HG02970 (cell line): ENCODE results near the gene FRMD4A.
"Not testable (repeated sequence)": the region's sequence is repeated elsewhere in the genome, so short reads cannot be mapped to it uniquely, and the experiment has no call there.

Experiments used
- ATAC-seq: cut with Tn5 transposase; IDR thresholded peaks from one replicate; pipeline ENCODE4 v1.9.1; 2021; ENCODE audit warnings: mild to moderate bottlenecking, moderate library complexity, moderate number of reproducible peaks; ENCODE audit not compliant: unreplicated experiment, low FRiP score

FRMD4A gene

DNA sequence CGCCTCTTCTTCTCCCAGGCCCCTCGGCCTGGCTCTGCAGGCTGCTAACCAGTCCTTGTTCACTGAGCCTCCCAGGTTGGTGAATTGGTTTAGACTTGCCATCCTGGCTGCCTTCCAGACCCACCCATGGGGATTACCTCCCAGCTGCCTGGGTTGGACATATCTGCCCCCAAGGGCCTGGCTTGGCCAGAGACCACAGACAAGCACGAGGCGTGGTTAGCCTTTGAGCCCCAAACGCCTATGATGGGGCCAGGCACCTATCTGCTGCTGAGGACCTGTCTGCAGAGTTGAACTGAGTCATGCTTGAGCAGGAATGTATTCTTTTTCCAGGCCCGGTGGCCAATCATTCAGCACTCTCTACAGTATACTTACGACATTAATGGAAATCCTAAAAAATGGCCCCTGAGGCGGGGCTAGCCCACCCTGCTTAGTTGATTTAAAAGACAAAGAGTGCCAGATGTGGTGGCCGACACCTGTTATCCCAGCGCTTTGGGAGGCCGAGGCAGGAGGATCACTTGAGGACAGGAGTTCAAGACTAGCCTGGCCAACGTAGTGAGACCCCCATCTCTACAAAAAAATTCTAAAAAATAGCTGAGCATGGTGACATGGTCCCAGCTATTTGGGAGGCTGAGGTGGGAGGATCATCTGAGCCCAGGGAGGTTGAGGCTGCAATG is 361.5 kb downstream of the FRMD4A start:
- no peak for ATAC-seq

DNA sequence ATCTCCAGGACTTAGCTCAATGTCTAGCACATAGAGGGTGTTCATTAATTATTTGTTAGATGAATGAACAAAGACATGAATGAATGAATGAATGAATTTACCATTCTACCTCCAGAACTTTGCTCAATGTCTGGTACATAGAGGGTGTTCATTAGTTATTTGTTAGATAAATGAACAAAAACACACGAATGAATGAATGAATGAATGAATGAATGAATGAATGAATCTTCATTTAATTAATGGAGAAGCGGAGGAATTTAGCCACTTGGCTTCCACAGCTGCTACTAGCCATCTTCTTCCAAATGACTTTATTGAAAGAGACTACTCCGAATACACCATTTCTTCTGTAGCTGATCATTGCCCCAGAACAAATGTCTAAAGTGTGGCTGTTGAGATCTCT is 368.9 kb downstream of the FRMD4A start:
- no peak for ATAC-seq

DNA sequence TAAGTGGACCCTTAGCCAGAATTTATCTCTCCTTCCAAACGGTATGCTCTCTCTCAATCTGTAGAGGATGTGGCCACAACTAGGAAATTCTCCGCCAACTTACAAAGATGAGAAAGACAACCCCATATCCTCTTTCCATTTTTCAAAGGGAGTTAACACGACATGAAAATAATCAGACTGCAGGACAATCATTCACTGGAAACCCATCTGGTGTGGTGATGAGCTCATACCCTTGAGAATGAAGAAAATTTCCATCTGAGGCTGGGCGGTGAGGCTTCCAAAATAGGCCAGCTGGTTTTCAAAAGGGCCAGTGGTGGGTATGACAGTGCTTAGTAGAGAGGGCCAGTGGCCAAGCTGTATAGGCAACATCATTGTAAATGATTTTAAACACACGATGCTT is 369.6 kb downstream of the FRMD4A start:
- ATAC-seq, result no peak

DNA sequence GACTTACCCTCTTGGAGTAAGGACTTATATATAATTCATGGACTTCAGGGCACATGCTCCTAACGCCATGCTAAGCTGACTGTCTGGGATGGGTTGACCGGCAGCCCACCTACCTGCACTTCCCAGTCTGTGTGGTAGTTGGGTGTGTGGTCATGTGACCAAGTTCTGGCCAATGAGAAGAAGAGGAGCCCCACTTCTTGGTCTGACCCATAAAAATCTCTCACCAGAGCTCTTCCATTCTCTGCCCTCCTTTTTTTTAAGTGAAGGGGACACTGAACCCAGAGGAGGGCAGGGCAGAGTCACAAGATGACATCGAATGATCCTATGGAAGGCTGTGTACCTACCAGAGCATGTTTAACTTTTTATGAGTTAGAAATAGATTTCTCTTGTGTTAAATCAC is 370.1 kb downstream of the FRMD4A start:
- ATAC-seq, result no peak

DNA sequence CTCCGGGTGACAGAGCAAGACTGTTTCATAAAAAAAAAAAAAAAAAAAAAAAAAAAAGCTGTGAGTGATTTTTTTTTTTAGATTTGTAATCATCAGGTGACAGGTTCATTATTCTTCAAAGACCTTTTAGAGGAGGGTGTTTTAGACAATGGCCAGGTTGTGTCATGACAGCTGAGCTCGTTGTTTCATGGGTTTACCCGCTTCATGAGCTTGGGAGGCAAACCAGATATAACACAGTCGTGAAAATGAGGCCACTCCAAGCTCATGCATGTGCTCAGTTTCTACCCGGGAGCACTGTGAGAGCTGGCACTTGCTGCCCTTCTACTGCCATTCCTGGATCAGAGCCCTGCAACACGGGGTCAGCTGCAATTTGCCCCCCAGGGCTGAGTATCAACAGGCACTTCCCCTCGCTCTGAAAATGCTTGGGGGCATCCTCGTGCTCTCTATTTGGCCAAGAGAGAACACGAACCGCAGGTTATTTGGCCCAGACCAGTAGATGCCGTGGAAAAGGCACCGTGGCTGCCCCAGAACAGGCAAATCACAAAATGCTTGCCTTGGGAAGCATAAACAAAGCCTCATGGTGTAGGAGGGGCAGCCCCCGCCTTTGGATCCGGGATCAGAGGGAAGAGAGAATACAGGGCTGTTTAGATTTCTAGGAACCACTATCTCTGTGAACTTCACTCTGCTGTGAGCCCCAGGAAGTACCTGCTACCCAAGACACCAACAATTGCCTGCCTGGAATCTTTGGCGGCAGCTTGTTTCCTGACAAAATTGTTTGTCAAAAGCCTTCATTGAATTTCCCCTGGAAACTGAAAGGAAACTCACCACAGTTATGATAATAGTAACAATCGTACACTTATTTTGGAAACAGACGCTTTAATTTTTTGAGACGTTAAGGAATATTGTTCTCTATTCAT is 371.0 kb downstream of the FRMD4A start:
- ATAC-seq, result no peak

DNA sequence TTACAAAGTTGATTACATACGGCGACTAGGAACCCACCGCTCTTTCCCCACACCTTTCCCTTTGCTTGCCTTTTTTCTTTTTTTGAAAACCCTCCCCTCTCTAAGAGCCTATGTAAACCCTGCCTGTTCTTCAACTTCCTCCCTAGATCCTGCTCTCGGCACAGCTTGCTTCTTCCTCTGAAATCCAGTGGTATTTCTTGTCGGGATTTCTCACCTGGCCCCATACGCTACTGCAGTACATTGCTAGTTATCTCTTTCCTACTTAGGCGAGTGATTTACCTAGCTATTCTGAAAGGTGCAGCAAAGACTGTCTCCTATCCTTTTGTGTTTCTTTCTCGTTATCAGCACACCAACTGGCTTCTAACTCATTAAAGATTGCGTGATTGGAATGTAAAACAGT is 372.9 kb downstream of the FRMD4A start:
- no peak for ATAC-seq

DNA sequence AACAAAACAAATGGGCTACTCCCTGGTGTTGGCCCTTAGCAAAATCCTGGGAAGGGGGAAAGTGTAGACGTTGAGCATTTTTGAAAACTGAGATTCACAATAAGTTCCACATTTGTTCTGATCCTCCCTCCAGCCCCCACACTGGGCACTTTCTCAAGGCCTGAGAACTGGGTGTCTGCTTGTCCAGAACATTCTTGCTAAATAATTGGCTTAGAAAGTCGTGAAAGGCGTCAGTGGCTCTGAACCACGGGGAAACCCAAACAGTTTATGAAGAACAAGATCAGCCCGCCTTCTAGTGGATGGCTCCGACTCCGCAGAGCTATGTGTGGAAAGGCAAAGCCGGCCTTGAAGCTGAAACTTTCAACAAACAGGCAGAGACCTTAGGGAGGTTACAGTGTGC is 373.9 kb downstream of the FRMD4A start:
- ATAC-seq, result no peak

DNA sequence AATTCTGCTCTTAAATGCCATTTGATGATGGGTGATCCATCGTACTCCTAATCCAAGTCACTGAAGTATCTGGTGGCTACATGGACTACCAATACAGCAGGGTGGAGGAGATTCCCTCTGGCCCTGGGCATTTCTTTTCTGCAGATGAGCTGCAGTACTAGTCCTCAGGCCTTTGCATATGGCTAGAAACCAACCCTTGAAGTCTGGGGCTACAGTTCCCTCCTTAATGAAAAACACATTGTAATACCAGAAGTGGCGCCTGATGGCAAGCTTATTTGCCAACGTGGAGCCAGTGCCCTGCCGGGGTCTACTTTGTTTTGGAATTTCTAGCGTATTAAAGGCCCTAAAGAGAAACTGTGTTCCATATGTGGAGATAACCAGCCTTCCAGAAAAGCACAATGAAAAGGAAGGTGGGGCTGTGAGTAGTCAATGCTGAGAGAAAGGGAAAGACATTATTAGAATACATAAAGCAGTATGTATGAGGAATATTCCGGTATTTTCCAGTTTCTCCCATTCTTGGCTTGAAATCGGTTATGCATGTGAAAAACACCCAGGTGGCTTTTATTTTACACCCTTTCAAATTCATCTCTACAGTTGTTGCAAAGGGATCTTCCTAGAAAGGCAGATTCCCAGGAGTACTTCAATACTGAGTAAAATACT is 375.2 kb downstream of the FRMD4A start:
- ATAC-seq, result no peak

DNA sequence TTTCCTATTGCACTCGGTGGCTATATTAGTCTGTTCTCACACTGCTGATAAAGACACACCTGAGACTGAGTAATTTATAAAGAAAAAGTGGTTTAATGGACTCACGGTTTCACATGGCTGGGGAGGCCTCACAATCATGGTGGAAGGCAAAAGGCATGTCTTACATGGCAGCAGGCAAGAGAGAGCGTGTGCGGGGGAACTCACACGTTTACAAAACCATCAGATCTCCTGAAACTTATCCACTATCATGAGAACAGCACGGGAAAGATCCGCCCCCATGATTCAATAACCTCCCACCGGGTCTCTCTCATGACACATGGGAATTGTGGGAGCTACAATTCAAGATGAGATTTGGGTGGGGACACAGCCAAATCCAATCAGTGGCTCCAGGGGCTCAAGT is 376.5 kb downstream of the FRMD4A start:
- ATAC-seq, result not testable (repeated sequence)

DNA sequence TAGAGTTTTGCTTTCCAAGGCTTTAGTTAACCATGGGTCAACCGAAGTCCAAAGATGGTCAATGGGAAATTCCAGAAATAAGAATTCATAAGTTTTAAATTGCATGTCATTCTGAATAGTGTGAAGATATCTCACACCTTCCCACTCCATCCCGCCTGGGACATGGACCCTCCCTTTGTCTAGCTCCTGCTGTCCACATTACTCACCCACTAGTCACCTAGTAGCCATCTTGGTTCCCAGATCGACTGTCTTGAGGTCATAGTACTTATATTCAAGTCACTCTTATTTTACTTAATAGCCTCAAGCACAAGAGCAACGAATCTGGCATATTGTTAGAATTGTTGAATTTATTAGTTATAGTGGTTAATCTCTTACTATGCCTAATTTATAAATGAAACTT is 377.4 kb downstream of the FRMD4A start:
- no peak for ATAC-seq

DNA sequence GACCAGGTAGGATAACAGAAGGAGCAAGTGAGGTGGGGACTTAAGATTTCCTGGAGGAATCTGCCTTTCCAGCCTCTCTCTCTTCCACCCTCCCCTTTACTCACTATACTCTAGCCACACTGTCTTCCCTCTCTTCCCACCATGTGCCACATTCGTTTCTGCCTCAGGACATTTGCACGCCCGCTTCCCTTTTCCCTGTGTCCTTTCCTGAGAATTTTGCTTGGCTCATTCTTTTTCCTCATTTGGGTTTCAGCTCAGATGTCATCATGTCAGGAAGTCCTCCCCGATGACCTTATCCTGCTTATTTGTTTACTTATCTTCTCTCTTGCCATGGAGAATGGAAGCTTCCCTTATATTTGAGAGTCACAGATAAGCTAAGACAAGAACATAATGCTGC is 380.2 kb downstream of the FRMD4A start:
- no peak for ATAC-seq

DNA sequence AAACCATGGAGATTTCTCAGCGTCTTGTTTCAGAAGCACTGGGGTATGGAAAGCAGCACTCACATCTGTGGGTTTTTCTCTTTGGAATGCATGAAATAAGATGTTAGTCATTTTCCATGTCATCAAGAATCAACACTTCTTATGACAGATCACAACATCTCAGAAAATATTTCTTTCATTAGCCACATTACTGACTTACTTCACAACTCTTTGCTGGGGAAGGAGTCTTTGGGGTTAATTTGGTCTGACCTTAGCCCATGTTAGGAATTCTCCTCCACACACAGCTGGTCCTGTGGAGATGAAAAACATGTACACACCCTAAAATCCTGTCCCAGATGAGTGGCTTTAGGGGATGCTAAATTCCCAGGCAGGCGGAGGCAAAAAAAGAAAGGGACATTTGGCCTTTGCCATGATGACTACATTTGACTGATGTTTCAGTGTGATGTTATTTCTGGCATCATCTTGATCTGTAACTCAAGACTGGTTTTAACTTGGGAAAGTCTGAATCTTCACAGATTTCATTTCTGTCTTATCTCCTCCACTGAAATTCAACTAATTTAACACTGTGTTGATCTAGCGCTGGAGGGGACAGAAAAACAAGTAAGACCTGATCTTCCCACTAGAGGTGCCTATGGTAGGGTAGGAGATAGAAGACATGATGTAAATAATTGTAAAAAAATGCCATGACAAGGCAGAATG is 380.7 kb downstream of the FRMD4A start:
- no peak for ATAC-seq

DNA sequence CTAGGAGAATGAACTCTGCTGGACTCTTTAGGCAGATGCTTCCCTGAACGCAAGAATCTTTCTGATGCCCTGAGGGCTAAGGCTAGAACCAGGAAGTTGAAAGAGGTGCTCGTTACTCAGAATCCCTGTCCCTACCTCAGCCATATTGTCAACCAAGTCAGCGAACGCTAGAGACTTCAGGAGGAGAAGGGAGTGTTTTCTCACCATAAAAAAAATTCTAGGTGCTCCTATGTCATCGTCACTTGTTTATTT is 384.6 kb downstream of the FRMD4A start:
- ATAC-seq, result no peak

DNA sequence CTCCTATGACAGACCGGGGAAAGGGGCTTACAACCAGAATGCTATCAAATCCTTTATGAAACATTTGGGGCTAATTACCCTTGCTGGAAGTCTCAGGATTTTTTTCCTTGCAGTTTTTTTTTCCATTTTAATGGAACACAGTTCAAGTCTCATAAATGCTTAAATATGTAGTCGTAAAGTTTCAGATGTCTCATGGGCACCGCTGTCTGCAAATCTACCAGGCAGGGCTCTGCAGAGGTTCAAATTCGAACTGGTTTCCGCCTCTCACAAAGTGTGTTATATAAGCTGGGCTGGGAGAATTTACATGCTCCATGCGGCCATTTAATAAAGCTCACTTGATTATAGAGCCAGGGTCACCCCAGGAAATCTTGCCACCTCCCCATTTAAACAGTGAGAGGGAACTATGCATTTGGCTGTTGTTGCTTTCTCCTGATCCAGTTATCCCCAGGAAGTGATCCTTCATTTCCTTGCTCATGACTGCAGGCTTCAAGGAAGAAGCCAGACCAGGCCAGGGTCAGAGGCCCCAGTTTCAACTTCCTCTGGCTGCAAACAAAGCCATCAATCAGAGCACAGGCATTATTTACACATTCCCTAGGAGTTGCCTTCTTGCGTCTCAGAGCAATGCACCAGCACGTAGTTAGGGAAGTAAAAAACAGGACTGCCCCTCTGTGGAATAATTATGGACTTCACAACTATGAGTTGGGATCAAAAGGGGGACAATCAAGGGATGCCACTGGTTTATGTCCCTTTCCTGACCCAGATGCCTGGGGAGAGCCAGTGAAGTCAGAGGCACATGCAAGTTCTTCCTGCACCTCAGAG is 385.1 kb downstream of the FRMD4A start:
- ATAC-seq, result no peak

DNA sequence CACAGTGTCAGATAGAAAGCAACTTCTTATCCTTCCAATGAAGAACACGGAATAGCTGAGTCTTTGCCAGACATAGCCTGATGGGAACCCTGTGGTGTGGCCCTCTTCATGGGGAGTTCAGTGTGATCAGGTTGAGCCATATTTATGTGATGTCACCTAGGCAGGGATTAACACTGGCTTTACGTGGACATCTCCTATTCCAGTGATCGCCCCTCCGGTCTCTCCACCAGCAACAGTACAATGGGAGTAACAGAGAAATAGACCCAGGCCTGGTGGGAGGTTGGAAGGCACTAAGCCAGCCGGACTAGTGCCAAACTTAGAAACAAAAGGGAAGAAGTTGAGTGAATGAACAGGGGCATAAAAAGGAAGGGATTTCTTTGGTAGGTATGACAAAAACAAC is 385.9 kb downstream of the FRMD4A start:
- ATAC-seq, result no peak

DNA sequence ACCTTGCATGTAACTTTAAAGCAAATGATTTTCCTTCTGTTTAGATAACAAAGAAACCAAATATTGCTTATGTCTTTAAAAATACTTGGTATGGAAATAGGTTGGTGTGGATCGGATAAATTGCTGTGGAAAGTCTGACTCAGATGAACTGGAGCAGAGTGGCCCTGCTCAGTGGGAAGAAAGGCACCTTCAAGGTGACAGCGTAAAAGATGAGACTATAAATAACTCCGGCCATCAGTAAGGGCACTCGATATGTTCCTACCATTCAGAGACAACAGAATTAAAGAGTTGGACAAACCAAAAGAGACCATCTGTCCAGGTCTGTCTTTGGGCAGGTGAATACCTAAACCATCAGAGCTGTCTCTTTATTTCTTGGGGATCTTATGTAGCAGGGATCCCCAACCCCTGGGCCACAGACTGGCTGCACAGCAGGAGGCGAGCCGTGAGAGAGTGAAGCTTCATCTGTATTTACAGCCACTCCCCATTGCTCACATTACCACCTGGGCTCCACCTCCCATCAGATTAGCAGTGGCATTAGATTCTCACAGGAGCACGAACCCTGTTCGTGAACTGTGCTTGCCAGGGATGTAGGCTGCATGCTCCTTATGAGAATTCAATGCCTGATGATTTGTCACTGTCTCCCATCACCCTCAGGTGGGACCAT is 386.9 kb downstream of the FRMD4A start:
- no peak for ATAC-seq

DNA sequence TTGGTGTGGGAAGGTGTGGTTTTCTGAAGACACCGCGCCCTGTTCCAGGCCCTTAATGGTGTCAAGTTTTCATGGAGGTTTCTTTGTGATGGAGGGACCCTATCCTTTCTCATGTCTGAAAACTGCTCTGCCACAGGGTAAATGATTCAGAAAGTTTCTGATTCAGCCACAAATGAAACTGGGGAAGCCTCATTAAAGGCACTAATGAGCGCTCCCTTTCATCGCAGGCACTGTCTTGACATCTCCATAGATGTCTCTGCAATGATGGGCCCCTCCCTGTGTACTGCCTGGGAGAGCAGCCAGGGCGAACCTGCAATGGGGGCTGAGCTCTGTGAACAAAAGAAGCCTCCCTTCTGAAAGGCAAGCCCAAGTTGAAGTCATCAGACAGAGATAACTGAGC is 388.7 kb downstream of the FRMD4A start:
- ATAC-seq, result no peak

DNA sequence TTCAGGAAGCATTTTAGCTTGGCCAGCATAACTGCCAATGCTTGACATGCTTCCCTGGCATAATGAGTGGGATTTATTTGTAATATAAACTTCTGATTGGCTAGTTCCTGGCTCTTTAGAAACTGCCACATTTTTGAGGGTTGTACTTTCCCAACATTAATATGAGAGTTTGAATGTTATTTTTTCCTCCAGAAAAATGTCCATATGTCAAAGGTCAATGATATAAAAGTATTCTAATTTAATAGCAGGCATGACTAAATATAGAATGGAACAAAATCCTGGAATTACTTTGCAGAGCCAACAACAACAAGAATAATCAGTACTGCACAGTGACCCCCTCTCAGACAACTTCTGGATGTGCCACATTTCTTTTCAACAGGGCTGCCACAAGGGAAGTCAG is 391.3 kb downstream of the FRMD4A start:
- no peak for ATAC-seq

DNA sequence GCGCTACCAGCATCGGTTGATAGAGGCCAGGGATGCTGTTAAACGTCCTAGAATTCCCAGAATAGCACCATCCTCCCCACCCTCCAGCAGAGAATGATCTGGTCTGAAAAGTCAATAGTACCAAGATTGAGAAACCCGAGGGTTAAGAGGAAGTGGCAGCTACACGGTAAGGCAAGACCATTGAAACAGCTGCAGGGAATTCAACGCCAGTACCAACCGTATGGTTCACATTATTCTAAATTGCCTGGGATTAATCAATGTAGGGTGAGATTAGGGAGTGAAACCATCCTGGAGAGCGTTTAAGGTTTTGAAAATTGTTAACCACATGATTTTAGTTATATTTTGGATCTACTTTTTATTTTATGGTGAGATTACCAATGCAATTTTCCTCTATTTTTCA is 391.8 kb downstream of the FRMD4A start:
- no peak for ATAC-seq

DNA sequence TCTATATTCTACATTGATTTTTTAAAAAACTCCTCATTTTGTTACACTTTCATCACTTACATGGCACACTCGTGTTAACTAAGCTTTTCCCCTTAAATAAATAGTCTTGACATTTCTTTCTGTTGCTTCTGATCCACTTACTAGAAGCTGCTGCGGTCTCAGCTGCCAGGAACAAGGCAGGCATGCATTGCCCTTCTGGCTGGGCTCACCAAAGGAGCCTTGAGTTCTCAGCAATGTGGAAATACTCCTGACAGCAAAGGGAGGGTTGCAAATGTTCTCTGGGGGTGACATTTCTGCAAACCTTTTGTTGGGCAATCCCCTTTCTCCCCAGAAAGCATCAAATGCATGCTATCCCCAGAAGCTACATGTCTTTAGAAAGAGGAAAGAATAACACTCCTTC is 393.9 kb downstream of the FRMD4A start:
- no peak for ATAC-seq
